NCI-H128 (cell line): ENCODE data around the gene CTBP2.
A peak's percentile ranks its signal among the peaks of the same experiment; 100 is the strongest.

Experiments
- DNase-seq: peaks from one replicate; lab custom pipeline; 2025; ENCODE audit not compliant: unreplicated experiment; lab: John Stamatoyannopoulos, UW

The CTBP2 gene

GRCh38 chr10:125026036-125026931 lies 134.1 kb downstream of the CTBP2 start:
- no peak for DNase-seq

GRCh38 chr10:125025341-125025740 lies 135.0 kb downstream of the CTBP2 start:
- no peak for DNase-seq

GRCh38 chr10:125024497-125025234 lies 135.7 kb downstream of the CTBP2 start:
- no peak for DNase-seq

GRCh38 chr10:125023862-125024496 lies 136.4 kb downstream of the CTBP2 start:
- peak; percentile 9 for DNase-seq

- DNase-seq, result peak; percentile 14
These were observed 137.1 kb downstream of the CTBP2 start for GRCh38 chr10:125023255-125023654.

- DNase-seq, result no peak
These were observed 137.7 kb downstream of the CTBP2 start for GRCh38 chr10:125022671-125023070.

GRCh38 chr10:125021686-125022344 lies 138.5 kb downstream of the CTBP2 start:
- DNase-seq, result no peak

- DNase-seq, result no peak
These were observed 139.5 kb downstream of the CTBP2 start for GRCh38 chr10:125020871-125021270.

- no peak for DNase-seq
These were observed 140.0 kb downstream of the CTBP2 start for GRCh38 chr10:125020386-125020785.

GRCh38 chr10:125018576-125019143 lies 141.7 kb downstream of the CTBP2 start:
- DNase-seq, result no peak

GRCh38 chr10:125017547-125018298 lies 142.6 kb downstream of the CTBP2 start:
- no peak for DNase-seq

GRCh38 chr10:125016611-125017202 lies 143.7 kb downstream of the CTBP2 start:
- DNase-seq, result no peak

GRCh38 chr10:125016123-125016522 lies 144.2 kb downstream of the CTBP2 start:
- no peak for DNase-seq

GRCh38 chr10:125015356-125015944 lies 144.9 kb downstream of the CTBP2 start:
- DNase-seq, result no peak

- DNase-seq, result no peak
These were observed 145.5 kb downstream of the CTBP2 start for GRCh38 chr10:125014836-125015355.

GRCh38 chr10:125014086-125014830 lies 146.1 kb downstream of the CTBP2 start:
- no peak for DNase-seq

- DNase-seq, result no peak
These were observed 146.9 kb downstream of the CTBP2 start for GRCh38 chr10:125013529-125013872.

- DNase-seq, result no peak
These were observed 147.4 kb downstream of the CTBP2 start for GRCh38 chr10:125012851-125013528.
